GM18907 (cell line): ENCODE data around the gene OTOL1.
A peak's percentile ranks its signal among the peaks of the same experiment; 100 is the strongest.

Source experiments
- ATAC-seq: cut with Tn5 transposase; IDR thresholded peaks from one replicate; pipeline ENCODE4 v1.9.1; 2021; ENCODE audit warnings: mild to moderate bottlenecking, moderate library complexity; ENCODE audit not compliant: unreplicated experiment

The OTOL1 gene

DNA sequence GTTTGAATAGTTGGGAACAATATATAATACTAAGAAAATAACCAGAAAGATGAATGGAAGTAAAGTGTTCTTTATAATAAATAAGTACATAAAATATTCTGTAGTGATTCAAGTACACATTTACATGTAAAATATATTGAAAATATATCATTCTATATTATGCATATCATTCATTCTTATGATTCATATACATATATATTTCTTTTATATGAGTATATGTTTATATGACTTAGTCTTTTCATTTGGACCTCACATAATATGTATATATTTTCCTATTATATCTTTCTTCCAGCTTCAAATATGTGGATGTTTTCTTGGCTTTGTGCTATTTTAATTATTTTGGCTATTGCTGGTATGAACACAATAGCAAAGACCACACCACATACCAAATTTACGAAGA lies at the start of gene OTOL1:
Gene OTOL1 (plus strand): TSS at position 301 of the 400 bp plus-strand sequence. CDS start 0 bp downstream, at position 301.
- no peak for ATAC-seq

DNA sequence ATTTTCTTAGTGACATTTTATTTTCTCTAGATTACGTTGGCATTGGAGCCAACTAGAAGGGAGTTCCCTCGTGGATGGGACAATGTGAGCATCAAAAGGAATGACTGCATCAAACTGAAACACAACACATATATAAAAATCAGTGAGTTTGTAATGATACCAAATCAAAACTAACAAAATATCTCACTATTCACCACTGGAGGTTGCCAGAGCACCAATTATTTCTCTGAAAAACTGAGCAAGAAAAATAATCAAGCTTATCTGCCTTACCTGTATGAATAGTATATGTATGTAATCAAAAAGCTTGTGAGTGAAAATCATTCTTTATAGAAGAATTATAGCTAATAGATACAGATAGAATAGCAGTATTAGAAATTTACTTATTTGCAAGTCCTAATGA lies 46.8 kb upstream of the OTOL1 start:
- ATAC-seq, result no peak

DNA sequence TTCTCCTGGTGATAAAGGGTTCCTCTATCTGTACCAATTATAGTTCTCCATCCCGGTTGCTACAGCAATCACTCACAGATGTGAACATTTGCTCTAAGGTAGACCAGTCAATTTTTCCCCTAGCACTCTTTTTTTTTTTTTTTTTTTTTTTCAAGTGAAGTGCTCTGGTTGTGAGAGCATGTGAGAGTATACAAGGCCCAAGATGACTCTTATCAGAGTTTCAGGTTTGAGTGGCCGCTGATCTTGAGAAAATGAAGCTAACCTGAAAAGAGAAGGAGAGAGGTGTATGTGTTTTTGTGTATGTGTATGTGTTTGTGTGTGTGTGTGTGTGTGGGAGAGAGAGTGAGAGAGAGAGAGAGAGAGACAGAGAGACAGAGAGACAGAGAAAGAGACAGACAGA lies 44.4 kb upstream of the OTOL1 start:
- no peak for ATAC-seq

DNA sequence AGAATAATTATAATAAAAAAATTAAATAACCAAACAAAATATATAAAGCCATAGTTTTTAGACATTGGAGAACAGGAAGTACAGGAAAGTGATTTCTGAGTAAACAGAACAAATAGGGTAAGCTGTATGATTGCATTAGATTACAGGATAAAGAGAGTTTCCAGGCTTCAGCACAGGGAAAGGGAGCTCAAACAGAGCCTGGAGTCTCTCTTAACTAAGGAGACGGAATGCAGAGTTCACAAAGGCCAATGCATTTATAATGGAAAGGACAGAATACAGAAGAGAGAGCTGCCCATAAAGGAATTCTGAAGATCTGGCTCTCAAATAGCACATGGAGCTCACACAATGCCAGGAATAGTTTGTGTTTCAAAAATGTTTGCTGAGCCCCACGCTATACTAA lies 42.0 kb upstream of the OTOL1 start:
- no peak for ATAC-seq

DNA sequence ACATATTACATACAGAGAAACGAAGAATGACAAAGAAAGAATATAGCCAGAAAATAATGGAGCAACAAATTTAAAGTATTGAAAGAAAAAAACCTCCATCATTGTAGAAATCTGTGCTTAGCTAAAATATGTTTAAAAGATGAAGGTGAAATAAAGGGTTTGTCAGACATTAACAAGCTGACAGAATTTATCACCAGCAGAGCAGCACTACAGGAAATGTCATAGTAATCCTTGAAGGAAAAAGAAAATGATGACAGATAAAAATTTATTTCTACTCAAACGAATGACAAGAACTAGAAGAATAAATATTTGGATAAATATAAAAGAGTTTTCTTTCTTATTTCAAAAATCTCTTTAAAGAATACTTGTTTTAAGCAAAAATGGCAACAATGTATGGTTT lies 40.6 kb upstream of the OTOL1 start:
- no peak for ATAC-seq

DNA sequence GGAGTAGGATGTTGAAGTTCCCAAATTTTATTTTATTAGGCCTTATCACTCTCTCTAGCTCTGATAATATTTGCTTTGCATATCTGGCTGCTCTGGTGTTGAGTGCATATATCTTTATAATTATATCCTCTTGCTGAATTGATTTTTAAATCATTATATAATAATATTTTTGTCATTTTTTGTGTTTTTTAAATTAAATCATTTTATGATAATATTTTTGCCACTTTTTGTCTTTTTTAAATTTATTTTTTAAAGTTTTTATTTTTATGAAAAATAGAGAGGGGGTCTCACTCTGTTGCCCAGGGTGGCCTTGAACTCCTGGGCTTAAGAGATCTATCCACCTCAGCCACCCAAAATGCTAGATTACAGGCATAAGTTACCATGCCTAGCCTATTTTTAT lies 34.5 kb upstream of the OTOL1 start:
- no peak for ATAC-seq

DNA sequence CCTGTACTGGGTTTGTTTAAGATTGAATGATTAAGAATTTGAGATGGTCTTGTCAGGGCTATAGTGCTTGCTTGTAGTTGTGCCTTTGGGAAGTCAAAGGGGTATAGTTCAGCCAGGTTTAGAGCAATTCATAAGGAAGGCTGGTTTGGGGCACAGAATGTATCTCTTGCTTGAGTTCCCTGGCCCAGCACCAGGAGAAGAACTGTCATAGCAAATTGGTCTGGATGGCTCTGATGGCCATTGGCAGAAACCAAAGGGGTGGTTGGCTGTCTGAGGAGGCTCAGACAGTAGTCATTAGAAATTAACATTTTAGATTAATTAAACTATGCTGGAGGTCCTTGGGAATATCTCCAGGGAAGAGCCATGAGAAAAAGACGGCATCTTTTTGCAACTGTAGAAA lies 25.4 kb upstream of the OTOL1 start:
- no peak for ATAC-seq

DNA sequence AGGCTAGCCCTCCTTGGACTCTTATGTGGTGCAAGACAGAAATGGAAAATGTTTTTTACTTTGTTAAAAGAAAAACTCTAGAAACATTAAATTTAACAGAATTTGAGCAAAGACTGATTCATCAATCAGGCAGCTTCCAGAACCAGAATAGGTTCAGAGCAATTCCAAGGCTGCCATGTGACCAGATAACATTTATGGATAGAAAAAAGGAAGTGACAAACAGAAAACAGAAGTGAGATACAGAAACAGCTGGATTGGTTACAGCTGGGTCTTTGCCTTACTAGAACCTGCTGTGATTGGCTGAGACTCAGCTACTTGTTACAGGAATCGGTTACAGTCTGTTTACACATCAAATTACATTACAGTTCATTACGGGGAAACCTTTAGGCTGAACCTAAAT lies 22.5 kb upstream of the OTOL1 start:
- ATAC-seq, result no peak

DNA sequence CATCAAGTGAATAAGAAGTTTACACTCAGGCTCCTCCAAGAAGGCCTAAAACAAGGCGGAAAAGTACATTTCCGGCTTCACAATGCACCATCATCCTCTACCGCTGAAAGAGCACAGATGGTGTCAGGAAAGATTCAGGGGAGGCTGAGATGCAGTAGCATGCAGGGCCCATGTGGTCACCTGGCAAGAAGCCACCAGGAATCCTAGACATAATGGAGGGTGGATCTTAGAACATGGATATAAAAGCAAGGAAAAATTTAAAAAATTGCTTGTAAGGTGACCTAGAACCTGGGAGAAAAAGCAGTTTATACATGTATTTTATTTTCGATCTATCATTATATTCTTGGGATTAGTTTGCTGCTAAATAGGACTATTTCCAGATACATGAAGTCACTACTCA lies 21.9 kb upstream of the OTOL1 start:
- no peak for ATAC-seq

DNA sequence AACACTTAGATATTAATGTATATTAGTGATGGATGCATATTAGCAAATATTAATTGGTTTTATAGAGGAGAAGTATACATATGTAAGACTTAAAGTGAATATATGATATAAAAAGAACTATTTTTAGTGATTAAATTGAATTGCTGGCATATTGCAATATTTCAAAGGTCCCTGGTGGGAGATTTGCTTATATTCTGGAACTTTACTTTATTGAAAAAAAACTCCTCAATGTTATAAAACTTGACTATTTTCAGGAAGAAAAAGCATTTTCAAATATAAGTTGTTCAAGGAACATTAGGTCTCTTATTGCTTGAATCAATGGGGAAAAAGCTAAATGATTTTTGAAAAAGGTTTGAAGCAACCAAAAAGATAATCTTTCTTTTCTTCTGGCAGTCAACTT lies 21.4 kb upstream of the OTOL1 start:
- no peak for ATAC-seq

DNA sequence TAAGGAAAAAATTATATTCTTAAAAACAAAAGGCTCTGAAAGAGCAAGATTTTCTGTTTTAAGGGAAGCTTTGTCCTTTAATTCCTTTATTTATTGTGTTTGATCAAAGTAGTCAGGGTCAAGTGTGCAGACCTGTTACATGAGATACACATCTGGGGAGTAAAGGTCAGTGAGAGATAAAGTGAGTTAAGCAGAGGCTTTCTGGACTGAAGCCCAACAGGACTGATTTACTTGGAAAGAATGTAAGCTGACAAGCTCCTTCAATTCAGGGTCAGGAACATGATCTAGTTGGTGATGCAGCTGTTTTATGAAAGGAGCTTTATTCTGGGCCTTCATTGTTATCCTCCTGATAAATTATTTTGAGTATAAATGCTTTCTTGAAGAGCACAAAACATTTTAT lies 20.7 kb upstream of the OTOL1 start:
- no peak for ATAC-seq

DNA sequence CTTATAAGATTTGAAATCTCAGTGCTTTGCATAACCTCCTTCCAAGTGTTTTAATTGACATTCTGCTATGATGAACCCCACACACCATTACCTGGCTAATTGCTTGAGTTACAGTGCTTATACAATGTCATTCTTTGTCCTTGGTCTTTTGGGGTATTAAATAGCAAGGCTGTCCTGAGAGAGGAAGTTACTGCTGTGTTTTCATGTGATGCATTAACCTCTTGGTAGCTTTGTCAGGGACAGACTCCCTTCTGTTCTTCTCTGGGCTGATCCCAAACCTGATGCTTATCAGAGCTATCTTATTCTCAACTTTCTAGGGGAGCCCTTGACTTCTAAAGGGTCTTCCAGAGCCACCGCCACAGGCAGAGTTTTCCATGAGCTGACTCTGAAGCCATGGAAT lies 12.4 kb upstream of the OTOL1 start:
- no peak for ATAC-seq

DNA sequence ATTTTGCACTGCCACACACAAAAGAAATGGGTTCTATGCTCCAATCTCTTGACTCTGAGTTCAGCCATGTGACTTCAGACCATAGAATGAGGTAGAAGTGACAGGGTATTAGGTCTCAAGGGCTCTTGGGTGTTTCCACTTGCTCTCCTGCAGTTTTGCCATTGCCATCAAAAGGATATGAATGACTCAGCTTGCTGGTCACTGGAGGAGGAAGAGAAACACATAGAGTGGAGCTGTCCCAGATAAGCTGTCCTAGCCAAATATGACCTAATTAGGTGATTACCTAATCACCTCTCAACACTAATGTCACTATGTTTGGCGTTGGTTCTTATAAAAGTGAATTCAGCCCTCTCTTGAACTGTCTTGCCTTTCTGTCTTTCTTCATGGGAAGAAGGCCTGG lies 8.3 kb upstream of the OTOL1 start:
- ATAC-seq, result peak; percentile 68

DNA sequence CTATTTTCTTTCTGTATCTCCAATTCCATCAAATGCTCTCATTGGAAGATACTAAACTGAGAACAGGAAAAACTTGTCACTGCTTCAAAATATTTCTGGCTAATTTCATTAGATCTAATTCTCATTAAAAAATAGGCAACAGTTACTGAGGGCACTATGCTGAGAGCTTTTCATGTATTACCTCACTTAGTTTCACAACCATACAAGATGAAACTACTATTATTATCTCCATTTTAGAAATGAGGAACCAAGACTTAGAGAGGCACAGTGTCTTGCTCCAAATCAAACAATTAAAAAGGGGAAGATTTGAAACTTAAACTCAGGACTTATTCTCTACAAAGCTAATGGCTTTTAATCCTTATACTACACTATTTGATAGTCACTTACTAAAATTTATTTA lies 7.2 kb upstream of the OTOL1 start:
- ATAC-seq, result peak; percentile 95

DNA sequence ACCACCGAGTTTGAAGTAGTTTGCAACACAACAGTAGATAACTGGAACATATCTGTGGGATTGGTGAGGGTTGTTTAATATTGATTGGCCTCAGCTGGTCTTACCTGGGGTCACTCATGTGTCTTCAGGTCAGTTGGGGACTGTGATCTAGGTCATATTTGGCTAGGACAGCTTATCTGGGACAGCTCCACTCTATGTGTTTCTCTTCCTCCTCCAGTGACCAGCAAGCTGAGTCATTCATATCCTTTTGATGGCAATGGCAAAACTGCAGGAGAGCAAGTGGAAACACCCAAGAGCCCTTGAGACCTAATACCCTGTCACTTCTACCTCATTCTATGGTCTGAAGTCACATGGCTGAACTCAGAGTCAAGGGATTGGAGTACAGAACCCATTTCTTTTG lies 5.8 kb upstream of the OTOL1 start:
- peak; percentile 66 for ATAC-seq

DNA sequence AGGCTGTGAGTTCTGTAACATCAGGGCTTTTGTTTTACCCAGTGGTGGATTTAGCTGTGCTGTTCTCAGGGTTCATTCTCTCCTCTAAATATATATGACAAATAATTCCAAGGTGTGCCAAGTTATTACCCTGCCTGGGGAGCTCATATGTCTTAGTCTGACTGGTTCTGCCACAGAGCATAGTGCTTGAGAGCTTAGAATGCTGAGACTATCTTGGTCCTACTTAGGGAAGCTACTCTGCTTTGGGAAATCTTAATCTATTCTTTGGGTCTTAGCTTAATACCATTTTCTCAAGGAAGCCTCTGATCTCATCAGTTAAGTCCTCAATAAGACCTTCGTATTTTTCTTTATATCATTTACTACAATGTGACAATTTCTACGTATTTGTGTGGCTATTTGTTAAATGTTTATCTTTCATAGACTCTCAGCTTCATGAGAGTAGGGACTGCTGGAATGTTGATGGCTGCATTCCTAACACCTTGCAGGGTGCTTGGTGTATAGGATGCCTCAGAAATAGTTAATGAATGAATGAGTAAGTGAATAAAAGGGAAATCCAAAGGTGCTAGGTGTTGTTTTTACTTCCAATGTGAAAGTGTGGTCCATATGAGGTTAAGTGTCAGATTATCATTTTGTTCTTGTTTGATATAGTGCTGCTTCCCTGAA lies 1.8 kb downstream of the OTOL1 start:
- ATAC-seq, result no peak

DNA sequence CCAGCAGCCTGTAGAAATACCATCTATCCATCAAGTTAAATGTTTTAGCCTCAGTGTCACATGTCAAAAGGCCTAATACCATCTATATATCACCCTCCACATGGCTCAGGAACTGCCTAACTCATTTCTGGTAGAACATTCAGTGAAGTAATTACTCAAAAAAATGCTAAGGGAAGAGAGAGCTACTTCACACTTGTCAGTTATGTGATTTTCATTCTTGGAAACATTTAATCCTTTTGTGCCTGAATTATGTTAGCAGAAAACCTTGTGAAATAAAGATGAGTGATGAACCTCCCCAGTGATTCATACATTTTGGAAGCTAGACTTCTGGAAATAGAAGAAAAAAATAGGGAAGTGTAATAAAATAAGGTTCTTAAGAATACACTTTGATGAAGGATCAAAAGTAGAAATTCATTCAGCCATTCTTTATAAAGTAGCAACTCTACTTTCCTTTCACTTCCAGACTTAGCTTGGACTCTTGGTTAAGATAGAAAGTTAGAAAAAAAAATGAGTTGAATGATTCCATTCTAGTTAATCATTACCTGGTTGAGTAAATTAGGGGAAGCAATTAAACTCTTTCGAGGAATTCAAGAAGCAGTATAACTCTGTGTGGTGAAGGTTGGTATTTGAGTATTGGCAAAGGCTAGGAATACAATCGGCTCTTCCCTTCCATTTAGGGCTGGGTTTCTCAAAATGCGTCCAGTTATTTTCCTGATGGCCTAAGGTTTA lies 3.6 kb downstream of the OTOL1 start:
- no peak for ATAC-seq

DNA sequence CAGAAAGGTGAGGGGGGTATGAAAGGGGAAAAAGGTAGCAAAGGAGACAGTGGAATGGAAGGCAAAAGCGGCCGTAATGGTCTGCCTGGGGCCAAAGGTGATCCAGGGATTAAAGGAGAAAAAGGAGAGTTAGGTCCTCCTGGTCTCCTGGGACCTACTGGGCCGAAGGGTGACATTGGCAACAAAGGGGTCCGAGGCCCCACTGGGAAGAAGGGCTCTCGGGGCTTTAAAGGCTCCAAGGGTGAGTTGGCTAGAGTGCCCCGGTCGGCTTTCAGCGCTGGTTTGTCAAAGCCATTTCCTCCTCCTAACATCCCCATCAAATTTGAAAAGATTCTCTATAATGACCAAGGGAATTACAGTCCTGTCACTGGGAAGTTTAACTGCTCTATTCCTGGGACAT lies 6.7 kb downstream of the OTOL1 start:
- ATAC-seq, result no peak

DNA sequence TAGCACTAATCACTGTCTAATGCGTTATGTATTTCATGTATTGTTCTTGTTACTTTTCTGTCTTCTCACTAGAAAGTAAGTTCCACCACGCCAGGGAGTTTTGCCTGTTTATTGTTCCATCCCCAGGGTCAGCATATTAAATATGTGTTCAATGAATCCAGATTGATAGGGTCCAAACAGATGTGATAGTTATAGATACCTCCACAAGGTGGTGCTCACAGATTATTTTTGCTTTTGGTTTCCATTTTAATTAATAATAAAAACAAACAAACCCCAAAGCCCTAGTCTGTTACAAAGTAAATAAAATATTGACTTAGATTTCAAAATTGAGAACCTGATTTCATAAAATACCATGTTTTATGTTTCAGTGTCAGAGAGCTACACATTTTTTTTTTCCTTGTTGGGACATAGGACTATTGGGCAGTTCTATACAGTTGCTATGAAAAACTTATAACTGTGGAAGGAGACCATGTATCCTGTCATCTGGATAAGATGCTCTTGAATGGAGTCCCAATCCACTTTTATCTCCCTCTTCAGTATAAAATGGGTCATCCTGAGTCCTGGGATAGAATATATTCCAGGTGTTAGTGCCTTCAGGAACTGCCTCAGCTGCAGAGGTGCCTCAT lies 12.4 kb downstream of the OTOL1 start:
- peak; percentile 89 for ATAC-seq

DNA sequence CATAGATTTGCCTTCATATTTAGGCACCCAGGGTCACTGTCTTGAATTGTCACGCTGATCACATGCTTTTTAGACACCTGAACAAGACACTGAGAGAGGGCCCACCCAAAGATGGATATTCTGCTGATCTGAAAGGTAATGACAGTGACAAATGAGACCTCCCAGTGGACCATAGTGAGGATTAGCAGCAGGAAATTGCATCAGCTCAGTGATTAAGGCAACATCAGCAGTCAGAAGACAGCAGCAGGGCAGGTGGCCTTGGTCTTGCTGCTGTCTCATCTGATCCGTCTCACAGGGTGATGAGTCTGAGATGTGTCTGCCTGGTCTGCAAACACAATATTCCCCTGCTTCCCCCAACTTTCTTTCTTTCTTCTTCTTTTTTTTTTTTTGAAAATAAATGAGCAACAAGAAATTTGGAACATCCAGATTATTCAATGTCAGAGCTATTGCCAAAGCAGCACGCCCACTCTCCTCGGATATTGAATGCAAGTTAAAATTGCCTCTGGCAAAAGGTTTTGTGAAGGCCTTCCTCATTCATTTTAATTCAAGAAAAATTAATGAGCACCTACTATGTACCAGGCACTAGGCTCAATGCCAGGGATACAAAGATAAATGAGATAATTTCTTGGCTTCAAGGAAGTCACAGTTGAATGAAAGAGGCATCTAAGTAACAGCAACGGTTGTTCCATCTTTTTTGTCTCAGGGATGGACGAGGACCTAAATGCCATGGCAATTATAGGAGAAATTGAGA lies 14.1 kb downstream of the OTOL1 start:
- ATAC-seq, result no peak

DNA sequence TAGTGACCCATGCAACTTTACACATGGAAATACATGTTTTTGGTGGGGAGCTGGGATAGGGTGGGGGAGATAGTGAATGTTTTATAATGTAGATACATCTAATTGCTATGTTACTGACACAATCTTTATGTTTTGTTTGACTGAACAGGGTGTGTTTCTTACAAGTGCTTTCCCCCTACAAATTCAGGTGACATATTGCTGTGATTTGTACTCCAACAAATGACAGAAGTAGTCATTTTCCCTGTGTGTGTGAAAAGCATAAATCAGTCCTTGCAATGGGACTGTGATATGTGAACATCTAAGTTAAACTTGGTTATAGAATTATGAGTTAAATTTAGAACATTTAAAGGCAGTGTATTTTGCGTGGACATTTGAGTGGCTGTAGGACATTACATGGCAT lies 27.3 kb downstream of the OTOL1 start:
- no peak for ATAC-seq

DNA sequence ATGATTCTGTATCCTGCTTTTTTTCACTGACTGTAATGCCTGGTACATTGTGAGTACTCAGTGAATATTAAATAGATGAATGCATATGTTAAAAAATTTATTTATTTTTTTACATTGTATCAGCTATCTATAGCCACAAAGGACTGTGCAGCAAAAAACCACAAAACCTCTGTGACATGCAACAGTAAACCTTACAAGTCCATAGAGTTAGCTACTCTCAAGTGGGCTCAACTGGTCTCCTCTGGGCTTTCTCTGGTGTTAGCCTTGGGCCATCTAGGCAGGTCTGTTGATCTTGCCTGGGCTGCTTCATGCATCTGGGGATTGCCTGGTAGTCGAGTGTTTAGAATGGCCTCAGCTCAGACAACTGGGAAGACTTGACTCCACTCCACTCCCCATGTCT lies 35.3 kb downstream of the OTOL1 start:
- no peak for ATAC-seq
